Mammary epithelial cell (primary cell): Measurements from ENCODE around the gene HSPB3.

Experiments used
- CTCF ChIP-seq, 2 donors: IDR thresholded peaks in 1 of 2; conservative IDR thresholded peaks in 1 of 2; 2 replicates each; pipeline ENCODE4 v1.5.1; 2011 to 2012; ENCODE audit warnings: inconsistent platforms in 2 of 2, low read length in 2 of 2, mild to moderate bottlenecking in 2 of 2, control low read depth in 1 of 2, low read depth in 1 of 2; ENCODE audit not compliant: insufficient read depth in 1 of 2; ENCODE audit errors: extremely low read depth in 1 of 2
- EZH2 ChIP-seq: IDR thresholded peaks from 2 replicates; pipeline ENCODE4 v1.6.1; 2012; ENCODE audit warnings: low read length, inconsistent platforms, borderline replicate concordance

DNA sequence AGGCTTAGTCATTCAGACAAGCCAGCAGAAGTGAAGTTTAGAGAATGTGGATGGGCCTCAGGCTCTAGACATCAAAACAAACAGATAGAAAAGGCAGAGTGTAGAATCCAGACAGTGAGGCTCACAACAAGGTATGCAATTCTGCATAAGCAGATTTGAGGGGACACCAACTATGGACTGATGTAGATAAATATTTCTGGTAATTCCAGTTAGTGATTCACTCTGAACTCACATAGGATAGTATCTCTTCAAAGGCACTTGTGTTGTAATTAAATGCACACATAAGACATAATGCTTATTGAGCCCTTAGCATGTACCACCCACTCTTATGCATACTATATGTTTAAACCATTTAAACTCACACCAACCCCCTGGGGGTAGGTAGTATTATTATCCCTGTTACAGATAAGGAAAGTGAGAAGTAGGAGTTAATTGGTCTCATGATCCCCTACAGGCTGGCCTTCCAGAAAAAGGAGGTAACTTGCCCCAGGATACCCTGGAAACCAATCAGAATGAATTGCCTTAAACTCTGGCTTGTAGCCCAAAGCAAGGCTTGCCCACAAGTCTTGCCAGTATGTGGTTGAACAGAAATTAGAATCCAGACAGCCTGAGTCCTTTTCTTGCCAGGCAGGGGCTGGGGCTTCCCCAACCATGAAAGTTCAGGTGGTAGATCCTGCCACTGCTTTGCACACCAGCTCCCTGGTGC lies 39.5 kb upstream of the HSPB3 start:
- TF ChIP-seq EZH2 (no peak), CTCF (conservative IDR thresholded peaks at IDR 0.05 in 1 of 2, IDR thresholded peaks at IDR 0.05 in 1 of 2; ENCODE audit: extremely low read depth in 1 of 2, insufficient read depth in 1 of 2, low read depth in 1 of 2, low read length in 2 of 2) (no peak)
